A673 (cell line): ENCODE results near the gene MPPE1. TPM values are rescaled to one million over a fixed set of nuclear protein-coding genes. Genes with fewer than 3 reads are reported as not detected.

Experiments used
- BruUV-seq: library from RNA; stranded (reverse); fragments of 400-500 nt; replicated peaks from 2 replicates; lab custom pipeline; 2021; lab: Mats Ljungman, UMichigan
- CTCF ChIA-PET: fragments of 300-600 bp; sonication (Branson Sonifier 250); formaldehyde crosslinking; loops from one replicate; lab custom pipeline; 2022; ENCODE audit warnings: antibody characterized with exemption; lab: Charles Lee
- POLR2A ChIA-PET: fragments of 300-600 bp; sonication (Branson Sonifier 250); formaldehyde crosslinking; loops from one replicate; lab custom pipeline; 2022; ENCODE audit warnings: antibody characterized with exemption; ENCODE audit not compliant: low non-redundant PET; lab: Charles Lee
- DNase-seq: peaks from one replicate; pipeline ENCODE4 v3.0.0-alpha.2; 2015; ENCODE audit warnings: low spot score
- H3K27ac ChIP-seq: fragments of 200-600 bp; sonication (generic); 2 replicates; pipeline ENCODE4 v1.5.1; 2016; ENCODE audit warnings: mixed run types, low read depth, mild to moderate bottlenecking, mixed read lengths, antibody characterized with exemption, low read length; ENCODE audit not compliant: poor library complexity, severe bottlenecking
- H3K27me3 ChIP-seq: fragments of 200-600 bp; sonication (generic); replicated peaks from 2 replicates; pipeline ENCODE4 v1.6.1; 2017; ENCODE audit warnings: mixed run types, low read depth, mild to moderate bottlenecking, mixed read lengths, antibody characterized with exemption, low read length; ENCODE audit not compliant: insufficient read depth, poor library complexity
- H3K36me3 ChIP-seq: fragments of 200-600 bp; sonication (generic); 2 replicates; pipeline ENCODE4 v1.6.1; 2016; ENCODE audit warnings: mixed run types, mild to moderate bottlenecking, mixed read lengths, antibody characterized with exemption, low read length; ENCODE audit not compliant: insufficient read depth, poor library complexity, severe bottlenecking
- H3K4me1 ChIP-seq: fragments of 200-600 bp; sonication (generic); 2 replicates; pipeline ENCODE4 v1.6.1; 2017; ENCODE audit warnings: mixed run types, mild to moderate bottlenecking, mixed read lengths, antibody characterized with exemption, low read length; ENCODE audit not compliant: insufficient read depth, poor library complexity, severe bottlenecking
- H3K4me3 ChIP-seq: fragments of 200-600 bp; sonication (generic); 2 replicates; pipeline ENCODE4 v1.5.1; 2016; ENCODE audit warnings: low read depth, mixed run types, mild to moderate bottlenecking, mixed read lengths, low read length; ENCODE audit not compliant: poor library complexity, severe bottlenecking
- H3K9me3 ChIP-seq: fragments of 200-600 bp; sonication (generic); 2 replicates; pipeline ENCODE4 v1.6.1; 2016; ENCODE audit warnings: mixed run types, low read depth, mild to moderate bottlenecking, mixed read lengths, antibody characterized with exemption, low read length; ENCODE audit not compliant: poor library complexity, severe bottlenecking
- CTCF ChIP-seq: fragments of 300-800, 200-600 bp; sonication (generic); conservative IDR thresholded peaks from 2 replicates; pipeline ENCODE4 v1.5.1; 2017; ENCODE audit warnings: low read depth, mild to moderate bottlenecking, antibody characterized with exemption, low read length, moderate library complexity, mixed read lengths
- EZH2 ChIP-seq: fragments of 200-600 bp; sonication (generic); IDR thresholded peaks from 2 replicates; pipeline ENCODE4 v1.6.1; 2017; ENCODE audit warnings: borderline replicate concordance, low read depth, mild to moderate bottlenecking, mixed read lengths, antibody characterized with exemption, low read length; ENCODE audit not compliant: poor library complexity, severe bottlenecking
- intact Hi-C: fragments of 100-400 bp; cut with micrococcal nuclease; formaldehyde crosslinking; loops from one replicate; pipeline ENCODE4 v1.10.0; 2022; ENCODE audit not compliant: unreplicated experiment
- total RNA-seq: library from RNA; stranded (reverse); gene quantifications from 2 replicates; pipeline ENCODE4 v1.2.3, GENCODE V29; 2021

Gene MPPE1
- total RNA-seq, 1 experiment from 2014 or later, result 17.6 TPM

DNA sequence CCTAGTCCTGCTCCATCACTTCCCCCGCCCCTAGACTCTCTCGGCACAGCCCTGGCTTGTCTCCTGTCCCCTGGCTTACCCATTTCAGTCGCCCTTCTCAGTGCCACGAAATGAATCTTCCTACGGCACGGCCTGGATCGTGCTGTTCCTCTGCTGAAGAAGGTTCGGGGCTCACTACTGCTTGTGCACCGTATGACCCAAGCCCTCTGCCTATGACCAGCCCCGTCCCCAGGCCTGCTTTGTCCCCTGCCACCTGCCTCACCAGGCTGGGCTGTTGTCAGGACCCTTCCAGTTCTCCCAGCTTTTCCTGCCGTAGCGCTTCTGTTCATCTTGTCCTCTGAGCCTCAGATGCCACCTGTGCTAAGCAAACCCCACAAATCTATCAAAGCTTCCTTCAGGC, 43.0 kb downstream of the MPPE1 start:
- no peaks in the 10 kb centered on the region for H3K4me1 ChIP-seq
- no TSS peak for BruUV-seq
- TF ChIP-seq CTCF (no peak), EZH2 (no peak)
- intact Hi-C loops, result no loop called here
- no peak overlapping the region for H3K4me3 ChIP-seq
- ChIA-PET POLR2A (no interaction called here), CTCF (no interaction called here)
- no peaks in the 10 kb centered on the region for H3K27me3 ChIP-seq
- no peaks in the 10 kb centered on the region for H3K36me3 ChIP-seq
- H3K27ac ChIP-seq, result no peak overlapping the region
- H3K9me3 ChIP-seq, result no peaks in the 10 kb centered on the region
- DNase-seq, result no peak

DNA sequence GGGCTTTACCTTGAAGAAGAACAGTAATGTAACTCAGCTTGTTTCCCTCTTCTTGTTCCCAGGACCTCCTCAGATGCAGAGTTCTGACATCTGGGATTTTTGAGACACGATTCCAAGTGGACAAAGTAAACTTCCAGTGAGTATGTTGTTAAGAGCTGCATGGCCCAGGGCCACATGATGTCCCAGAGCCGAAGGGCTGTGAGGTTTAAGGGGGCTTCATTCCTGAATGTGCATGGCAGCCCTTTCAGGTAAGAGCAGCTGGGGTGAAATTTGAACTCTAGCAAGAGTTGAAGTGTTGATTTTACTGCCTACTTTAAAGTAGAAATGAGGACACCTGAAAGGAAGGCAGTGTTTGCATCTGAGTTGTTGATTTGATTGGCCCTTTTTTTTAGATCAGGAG, 43.6 kb downstream of the MPPE1 start:
- H3K9me3 ChIP-seq, result no peaks in the 10 kb centered on the region
- no peaks in the 10 kb centered on the region for H3K4me1 ChIP-seq
- no TSS peak for BruUV-seq
- H3K27me3 ChIP-seq, result no peaks in the 10 kb centered on the region
- DNase-seq, result no peak
- TF ChIP-seq EZH2 (no peak), CTCF (no peak)
- CTCF ChIA-PET, result no interaction called here
- no peak overlapping the region for H3K27ac ChIP-seq
- H3K4me3 ChIP-seq, result no peak overlapping the region
- H3K36me3 ChIP-seq, result no peaks in the 10 kb centered on the region
- intact Hi-C loops, result no loop called here
- POLR2A ChIA-PET, result no interaction called here

DNA sequence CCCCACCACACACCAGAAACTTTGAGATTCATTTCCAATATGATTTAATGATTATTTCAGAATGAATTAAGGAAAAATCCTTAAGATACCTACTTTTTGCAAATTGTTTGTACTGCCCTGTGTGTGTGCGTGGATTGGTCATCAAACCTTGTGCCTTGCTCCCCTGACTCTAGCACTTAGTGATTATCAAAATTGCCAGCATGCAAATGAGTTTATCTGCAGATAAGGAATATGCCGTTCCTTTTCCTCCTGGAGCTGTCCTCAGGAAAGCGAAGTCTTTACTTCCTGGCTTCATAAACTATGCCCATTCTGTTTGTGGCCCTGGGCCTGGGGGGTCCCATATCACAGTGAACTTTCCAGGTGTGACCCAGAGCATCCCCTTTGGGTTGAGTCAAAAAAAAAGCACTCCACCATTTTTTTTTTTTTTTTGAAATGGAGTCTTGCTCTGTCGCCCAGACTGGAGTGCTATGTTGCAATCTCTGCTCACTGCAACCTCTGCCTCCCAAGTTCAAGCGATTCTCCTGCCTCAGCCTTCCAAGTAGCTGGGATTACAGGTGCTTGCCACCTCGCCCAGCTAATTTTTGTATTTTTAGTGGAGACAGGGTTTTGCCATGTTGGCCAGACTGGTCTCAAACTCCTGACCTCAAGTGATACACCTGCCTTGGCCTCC, 45.5 kb downstream of the MPPE1 start:
- Histone ChIP-seq H3K4me1 (no peaks in the 10 kb centered on the region), H3K36me3 (no peaks in the 10 kb centered on the region), H3K27me3 (no peaks in the 10 kb centered on the region), H3K4me3 (no peak overlapping the region), H3K27ac (no peak overlapping the region), H3K9me3 (no peaks in the 10 kb centered on the region)
- CTCF ChIA-PET, result no interaction called here
- no peak for TF ChIP-seq CTCF
- TF ChIP-seq EZH2, result no peak
- no peak for DNase-seq
- BruUV-seq, result no TSS peak
- intact Hi-C loops, result no loop called here
- POLR2A ChIA-PET, result no interaction called here
